ENCODE data around the gene TMEM273.

The TMEM273 gene

DNA sequence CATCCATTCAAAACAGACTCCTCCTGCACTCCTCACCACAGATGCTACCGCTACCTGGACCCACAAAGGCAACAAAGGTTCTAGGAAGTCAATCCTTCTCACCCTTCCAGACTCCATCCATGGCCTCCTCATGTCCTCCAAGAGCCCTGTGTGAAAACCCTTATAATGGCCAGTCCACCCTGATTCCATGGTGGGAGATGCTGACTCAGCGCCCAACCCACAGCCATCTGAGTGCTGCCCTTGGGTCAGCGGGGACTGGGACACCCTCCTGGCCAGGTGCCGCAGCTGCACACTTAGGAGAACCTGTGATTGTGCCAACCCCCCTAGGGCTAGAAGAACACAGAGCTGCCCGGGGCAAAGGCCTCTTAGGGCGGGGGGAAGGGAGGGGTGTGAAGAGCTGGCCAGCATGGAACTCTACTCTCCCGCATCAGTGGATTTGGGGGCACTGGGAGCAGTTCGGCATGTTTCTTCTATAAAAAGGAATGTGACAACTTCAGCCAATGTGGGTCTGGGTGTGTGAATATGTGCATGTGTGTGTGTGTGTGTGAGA is 25.4 kb downstream of the TMEM273 start:
- no peak for DNase-seq

DNA sequence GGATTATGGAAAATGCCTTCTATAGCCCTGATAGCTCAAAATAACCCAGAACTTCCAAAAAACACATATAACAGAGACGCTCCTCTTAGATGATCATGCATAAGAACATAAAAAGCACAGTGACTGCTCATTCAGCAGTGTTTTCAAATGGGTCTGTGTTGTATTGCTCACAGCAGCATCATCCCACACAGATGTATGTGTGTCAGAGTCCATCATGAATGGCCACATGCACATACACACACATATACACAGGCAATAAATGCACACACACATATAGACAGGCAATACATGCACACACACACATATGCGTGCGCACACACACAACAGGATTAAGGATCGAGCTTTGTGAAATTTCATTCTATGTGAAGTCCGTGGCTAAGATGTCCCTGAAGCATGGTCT is 26.1 kb downstream of the TMEM273 start:
- DNase-seq = no peak

DNA sequence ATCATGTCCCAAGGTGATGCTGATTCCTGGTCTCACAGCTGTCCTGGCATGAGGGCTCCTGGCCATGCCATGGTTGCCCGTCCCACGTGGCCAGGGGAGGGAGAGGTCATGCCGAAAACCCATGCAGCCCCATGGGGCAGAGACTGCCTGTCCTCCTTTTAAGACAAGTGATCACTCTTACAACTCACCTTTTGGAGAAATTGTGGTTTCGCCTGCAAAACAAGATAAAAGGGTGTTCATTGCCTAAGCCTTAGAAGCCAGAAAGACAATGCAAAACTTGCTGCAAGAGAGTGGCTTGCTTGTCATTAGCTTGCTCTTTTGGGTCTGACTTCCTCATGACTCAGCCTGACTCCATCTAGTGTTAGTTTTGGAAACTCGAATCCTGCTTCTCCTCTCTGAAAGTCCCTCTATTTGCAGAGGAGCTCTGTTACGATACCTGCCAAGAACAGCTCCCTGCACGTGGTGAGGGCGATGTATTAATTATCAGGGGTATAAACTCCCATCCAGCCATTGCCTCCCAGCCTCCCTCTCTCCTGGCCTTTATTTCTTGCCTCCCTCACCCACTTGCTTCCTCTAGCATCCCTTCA is 26.7 kb downstream of the TMEM273 start:
- DNase-seq = no peak

DNA sequence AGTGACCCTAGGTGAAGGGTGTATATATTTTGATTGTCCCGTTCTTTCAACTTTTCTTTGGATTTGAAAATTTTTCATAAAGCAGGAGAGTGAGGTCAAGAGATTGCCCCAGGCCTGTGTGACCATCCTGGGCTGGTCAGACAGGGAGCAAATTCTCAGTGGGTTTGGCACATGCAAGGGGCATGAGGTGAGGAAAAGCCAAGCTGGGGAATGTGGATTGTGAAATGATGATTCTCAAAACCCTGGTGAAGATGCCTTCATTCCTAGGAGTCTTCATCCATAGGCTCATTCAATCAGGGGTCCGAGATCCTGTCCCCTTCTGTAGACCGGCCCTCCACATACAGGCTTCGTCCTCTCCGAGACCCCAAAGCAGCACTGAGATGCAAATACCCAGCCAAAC is 27.4 kb downstream of the TMEM273 start:
- no peak for DNase-seq

DNA sequence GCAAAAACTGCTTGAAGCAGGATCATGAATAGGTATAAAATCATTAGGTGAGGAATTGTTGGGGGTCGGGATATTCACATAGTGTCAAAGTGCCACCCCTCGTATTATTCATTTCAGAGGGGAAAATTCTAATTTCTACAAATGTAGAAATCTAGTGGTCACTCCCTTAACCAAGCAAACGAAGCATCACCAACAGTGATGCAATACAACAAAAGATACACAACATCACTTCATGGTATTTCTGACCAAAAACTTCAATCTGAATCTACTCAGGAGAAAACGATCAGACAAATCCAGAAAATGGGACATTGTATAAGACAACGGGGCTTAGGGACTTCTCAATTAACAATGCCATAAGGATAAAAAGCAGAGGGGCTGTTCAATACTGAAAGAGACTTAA is 28.1 kb downstream of the TMEM273 start:
- no peak for DNase-seq

DNA sequence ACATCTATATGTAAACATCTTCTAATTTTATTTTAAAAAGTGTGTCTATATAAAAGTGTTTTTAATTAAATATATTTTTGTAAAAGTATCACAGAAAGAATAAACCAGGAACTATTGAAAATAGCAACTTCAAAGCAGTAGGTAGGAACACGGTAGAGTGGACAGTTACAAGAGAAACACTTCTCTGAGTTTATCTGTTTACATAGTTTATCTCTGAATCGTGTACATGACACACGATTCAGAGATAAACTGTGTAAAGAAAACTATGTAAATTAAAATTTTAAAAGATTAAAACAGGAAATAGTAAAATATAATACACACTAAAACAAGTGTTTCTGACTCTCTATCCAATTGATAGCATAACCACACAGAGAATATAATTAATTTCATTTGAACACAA is 29.3 kb downstream of the TMEM273 start:
- DNase-seq = no peak

DNA sequence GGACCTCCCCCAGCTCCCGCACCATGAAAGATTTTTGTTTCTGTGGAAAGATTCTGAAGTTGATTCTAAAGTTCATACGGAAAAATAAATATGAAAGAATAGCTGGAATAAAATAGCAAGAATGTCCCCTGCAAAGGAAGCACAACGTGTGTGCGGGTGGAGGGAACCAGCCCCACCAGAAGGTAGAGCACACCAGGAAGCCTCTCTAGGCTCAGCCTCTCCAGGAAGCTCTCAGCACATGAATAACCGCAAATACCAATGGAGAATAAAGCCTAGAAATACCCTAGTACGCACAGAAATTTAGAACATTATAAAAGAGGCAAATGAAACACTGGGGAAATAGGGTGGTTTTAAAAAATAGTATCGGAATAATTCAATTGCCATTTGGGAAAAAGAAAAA is 29.8 kb downstream of the TMEM273 start:
- no peak for DNase-seq

DNA sequence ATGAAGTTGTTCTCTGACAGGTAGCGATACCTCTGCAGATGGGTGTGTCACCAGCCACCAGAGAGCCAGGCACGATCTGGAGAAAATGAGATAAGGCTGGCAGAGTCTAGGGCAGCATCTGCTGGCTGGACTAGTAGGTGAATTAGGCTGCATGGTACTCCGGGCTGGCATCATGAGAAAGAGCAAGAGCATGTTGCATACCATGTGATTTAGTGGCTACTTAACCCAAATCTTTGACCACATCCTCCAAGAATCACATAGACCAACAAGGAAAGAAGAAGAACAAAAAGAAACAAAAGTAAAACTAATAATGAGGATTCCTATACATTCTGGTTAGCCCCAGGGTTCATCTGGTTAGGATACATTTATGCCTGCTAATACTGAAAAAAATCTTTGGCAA is 31.0 kb downstream of the TMEM273 start:
- no peak for DNase-seq

DNA sequence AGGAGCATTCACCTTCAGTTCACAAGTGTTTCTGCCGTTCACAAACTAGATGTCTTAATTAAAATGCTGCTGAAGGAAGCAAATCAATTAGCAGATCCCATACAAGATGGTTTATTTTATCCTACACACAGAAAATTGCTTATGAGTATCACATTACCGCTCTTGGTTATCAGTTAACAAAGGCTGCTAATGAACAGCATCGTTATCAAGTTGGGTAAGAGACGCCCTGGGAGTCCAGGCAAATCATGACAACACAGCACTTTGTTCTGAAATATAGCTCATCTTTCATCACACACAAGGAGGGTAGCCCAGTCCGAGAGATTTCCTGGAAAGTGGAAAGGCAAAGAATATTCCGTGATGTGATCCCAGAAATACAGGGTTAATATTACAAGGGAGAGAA is 33.5 kb downstream of the TMEM273 start:
- DNase-seq = no peak

DNA sequence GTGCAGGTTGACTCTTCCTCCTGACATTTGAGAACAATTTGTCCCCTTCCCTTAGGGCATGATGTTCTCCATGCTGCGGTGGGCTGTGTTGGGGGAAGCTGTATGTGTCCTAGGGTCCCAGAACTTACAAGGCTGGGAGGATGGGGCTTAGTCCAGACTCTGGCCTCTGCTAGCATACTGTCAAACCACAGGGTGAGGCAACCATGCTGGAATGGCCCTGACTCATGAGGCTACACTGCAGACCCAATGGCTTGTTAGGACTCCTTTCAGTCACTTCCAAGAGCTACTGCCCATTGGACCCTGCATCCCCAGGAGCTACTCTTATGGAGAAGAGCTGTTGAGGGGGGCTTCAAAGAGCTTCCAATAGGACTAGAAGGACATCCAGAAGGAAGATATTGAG is 34.2 kb downstream of the TMEM273 start:
- DNase-seq = no peak

DNA sequence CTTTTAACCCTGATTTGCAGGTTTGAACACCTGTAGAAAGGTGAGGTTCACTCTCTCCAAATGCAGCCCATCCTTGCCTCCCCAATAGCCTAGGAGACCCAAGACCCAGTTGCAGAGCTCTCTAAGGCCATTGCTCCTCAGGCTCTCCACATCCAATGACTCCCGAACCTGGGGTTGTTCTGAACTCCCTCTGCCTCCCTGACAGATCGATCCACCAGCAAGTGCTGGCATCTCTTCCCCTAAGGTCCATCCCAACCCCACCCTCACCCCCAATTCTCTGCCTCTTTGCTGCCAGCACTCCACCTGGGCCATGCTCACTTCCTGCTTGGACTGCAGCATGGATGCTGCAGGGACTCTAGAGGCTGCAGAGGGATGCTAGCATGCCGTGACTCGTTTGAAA is 35.1 kb downstream of the TMEM273 start:
- no peak for DNase-seq

DNA sequence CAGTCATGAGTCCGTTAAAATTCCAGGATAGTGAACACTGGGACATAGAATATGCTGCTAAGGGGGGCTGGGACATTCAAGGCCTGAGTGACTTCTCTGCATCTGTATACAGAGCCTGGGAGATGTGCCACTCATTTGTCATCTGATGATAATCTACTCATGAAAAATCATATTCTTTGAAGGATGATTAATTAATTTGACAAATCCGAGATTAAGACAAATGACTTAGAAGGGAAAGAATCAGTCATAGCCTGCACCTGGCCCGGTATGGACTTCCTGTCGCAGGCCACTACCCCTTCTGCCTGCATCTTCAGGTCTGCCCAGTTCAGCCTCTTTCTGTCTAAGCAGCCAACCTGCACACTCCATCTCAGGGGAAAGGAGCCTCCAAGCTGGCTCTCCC is 35.5 kb downstream of the TMEM273 start:
- DNase-seq = no peak

DNA sequence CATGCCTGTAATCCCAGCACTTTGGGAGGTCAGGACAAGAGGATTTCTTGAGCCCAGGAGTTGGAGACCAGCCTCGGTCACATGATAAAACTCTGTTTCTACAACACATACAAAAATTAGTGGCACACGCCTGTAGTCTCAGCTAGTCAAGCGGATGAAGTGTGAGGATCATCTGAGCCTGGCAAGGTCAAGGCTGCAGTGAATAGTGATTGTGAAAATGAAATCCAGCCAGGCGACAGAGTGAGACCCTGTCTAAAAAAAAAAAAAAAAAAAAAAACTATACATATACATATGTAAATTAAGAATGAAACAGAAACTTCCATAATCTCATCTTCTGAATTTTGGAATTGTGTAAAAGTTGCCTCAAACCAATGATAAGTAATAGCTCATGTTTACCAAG is 36.2 kb downstream of the TMEM273 start:
- no peak for DNase-seq

DNA sequence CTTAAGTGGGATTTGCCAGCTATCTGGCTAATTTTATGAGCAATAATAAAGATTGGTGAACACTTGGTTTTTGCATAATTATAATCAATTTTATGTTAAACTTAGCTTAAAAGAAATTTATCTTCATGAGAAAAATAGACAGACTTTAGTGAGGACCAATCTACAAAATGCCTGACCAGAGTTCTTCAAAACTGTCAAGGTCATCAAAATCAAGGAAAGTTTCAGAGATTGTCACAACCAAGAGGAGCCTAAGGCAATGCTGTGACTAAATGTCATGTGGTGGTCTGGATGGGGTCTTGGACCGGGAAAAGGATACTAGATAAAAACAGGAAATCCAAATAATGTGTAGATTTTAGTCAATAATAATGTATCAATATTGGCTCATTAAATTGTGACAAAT is 36.7 kb downstream of the TMEM273 start:
- no peak for DNase-seq

DNA sequence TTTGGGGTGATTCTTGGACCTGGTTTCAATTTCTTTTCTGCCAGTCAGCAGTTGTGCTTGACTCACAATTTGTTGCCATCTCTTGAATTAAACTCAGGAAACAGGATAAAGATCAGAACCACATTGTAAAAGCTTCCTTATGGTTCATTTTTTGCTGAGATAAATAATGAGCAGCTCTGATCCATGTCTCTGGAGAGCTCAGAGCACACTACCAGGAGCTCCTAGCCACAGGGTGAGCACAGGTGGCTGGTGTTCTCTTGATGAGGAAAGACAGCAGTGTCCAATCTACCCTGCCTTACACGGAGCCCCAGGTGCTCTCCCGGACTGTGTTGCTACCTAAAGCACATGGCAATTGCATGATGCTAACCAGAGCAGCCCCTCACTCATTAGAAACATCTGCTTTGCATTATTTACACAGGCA is 37.2 kb downstream of the TMEM273 start:
- DNase-seq = no peak

DNA sequence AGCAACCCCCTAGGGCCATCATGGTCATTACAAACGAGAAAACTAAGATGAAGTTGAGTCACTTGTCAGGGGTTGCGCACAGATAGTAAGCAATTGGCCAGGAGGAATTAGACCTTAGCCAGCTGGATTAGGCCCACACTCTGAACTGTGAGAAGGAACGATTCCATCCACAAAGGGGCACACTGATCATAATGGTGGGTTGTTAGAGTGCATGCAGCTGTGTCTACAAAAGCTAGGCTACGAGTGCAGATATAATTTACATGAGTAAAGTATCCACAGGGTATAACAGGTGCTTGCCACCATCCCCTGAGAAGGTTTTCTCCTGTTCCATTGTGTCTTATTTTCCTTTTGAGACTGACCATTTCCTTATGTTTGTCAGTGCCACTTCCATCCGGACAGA is 37.8 kb downstream of the TMEM273 start:
- no peak for DNase-seq

DNA sequence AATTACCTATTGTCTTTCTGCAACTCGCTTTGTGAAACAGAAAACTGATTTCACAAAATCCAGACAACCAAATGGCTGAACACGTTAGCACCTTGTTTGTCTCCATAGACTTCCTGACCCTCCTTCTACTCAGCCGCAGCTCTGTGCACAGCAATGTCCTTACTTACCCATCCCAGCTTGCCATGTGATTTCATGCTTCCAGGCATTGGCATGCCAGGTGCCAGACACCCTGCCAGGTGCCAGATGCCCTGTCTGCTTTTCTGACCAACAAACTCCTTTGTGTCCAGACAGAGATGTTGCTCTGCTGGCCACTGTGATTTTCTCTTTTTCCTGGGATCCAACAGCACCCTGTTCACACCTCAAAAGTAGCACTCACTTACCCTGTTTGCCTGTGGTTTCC is 38.3 kb downstream of the TMEM273 start:
- DNase-seq = no peak

DNA sequence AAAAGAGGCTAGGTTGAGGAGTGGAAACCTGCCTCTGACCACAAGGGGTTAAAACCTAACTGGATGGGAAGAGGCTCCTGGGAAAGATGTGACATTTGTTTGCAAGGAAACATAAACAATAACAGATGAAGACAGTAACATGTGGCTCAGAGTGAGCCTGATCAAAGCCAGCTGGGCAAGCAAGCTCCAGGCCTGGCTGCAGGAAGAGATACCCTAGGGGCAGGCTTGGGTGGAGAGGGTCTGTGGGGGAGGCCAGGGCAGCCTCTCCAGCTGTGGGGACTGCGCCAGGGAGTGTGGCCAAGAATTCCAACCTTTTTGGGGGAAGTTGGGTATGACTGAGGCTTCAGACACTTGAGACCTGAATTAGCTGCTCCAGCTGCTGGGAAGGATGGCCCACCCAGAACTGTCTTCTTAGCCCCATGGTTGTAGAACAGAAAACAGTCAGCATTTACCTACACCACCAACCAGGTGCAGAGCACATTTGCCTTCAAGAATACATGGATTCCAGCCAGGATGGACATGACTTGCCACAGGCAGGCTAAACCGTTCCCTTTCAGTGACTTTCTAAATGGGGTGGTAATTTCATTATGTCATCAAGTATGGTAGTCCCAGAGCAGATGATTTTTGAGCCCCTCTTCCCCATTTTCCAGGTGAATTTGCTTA is 44.0 kb downstream of the TMEM273 start:
- DNase-seq = no peak

DNA sequence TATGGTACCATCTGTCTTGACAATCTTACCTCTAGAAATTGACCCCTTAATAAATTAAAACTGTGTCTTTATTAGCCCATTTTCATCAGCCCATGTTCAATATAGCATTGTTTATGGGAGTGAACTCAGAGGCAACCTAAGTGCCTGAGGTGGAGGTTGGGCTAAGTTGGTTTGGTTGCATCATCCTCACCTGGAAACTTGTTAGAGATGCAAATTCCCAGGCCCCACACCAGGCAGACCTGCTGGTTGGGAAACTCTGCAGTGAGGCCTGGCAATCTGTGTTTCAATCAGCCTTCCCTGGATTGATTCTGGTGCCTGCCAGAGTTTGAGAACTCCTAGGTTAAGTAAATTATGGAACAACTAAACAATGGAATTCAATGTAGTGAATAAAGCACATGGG is 44.9 kb downstream of the TMEM273 start:
- DNase-seq = no peak

DNA sequence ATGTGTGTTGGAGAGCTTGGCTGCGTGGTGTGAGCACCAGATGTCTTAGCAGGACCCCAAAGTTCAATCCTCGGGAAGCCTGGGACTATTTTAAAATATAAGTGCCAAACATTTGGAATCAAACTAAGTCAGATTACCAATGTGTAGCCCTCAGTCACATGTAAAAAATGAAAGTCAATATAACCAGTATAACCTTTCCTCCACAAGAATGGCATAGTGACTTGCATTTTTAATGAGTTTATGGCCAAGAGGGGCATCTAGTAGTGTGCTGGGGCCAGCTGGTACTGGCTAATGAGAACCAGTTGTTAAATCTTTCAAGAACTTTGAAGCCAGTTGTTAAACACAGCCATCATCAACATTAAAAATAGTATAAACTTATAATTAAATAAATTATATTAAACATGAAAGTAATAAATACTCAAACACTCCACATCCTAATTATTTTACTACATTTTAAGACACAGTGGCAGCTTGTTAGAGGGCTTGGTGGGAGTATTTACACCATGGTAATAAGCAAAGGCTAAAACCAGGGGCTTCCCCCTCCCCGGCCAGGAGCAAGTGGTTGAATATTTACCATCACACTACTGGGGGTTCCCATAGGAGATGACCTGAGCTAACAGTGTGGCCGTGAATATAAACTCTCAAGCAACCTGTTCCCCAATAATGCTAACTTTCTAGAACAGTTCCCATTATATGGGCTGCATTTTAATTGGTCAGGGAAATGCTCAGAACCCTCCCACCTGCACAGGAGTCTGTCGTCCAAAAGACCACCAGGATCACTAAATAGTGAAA is 46.5 kb downstream of the TMEM273 start:
- no peak for DNase-seq

DNA sequence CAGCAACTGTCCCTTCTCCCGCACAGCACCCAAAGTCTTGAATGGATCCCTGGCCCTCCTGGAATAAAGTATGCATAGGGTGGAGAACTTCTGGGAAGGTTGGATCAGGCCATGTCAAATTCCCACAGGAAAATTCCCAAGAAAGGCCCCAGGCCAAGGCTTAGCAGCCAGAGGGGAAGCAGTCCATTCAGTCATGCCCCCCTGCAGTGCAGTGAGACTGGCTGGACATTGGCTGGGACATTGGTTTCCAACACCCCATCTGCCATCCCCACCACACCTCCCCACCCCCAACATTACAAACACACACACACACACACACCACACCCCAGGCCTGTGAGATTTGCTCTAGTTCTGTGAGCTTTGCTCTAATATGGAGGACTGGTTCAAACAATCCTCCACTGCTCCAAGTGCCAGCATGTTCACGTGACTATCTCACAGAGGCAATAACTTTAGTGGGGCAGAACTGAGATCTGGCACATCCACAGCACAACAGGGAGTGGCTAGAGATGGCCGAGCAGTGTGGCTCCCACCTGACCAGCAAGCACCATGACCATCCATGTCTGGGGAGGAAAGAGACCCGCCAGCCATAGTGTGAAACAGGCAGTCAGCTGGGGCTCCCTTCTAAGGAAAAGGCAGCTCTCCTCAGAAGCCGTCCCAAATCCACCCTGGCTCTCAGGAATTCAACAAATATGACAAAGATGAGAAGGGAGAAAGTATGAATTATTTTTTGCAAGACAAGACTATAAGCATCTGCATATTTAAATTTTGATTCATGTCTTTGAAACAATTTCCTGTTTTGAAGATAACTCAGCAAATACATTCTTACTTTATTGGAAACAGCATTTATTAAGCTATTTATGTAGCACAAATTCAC is 47.6 kb downstream of the TMEM273 start:
- no peak for DNase-seq

DNA sequence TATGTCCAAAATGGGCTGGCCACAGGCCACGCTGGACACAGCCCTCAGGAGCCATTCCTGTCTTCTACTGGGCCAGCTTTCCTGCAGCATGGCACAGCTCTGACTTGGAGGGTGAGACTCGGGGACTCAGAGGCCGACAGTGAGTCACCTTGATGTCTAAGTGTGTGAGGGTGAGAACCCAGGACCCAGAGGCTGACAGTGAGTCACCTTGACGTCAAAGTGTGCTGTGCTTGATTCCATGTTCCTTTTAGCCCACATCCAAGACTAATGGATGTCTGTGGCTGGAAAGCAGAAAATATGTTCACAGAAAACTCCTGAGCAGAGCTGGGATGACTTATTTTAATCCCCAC is 48.4 kb downstream of the TMEM273 start:
- DNase-seq = no peak

All from activated T-cell treated with anti-CD3 and anti-CD28 coated beads, Interleukin-2, amount 50 U/mL, for 1 hour (primary cell).